Osteocyte (in vitro differentiated cells): ENCODE data around the gene PSMB7. TPM values are rescaled to one million over a fixed set of nuclear protein-coding genes. Genes with fewer than 3 reads are reported as not detected.

Source experiments
- DNase-seq: peaks from one replicate; pipeline ENCODE4 v3.0.0; 2021; ENCODE audit warnings: mixed read lengths; ENCODE audit not compliant: unreplicated experiment; ENCODE audit errors: extremely low spot score
- H3K27ac Mint-ChIP-seq: one replicate; pipeline ENCODE4 v1.8.0; 2021; ENCODE audit warnings: mild to moderate bottlenecking, mixed read lengths; ENCODE audit not compliant: unreplicated experiment
- H3K27me3 Mint-ChIP-seq: one replicate; pipeline ENCODE4 v1.8.0; 2021; ENCODE audit warnings: mixed read lengths; ENCODE audit not compliant: unreplicated experiment
- H3K36me3 Mint-ChIP-seq: one replicate; pipeline ENCODE4 v1.8.0; 2021; ENCODE audit warnings: mixed read lengths; ENCODE audit not compliant: unreplicated experiment
- H3K4me1 Mint-ChIP-seq: one replicate; pipeline ENCODE4 v1.8.0; 2021; ENCODE audit warnings: mixed read lengths; ENCODE audit not compliant: unreplicated experiment
- H3K4me3 Mint-ChIP-seq: one replicate; pipeline ENCODE4 v1.8.0; 2021; ENCODE audit warnings: mild to moderate bottlenecking, moderate library complexity, mixed read lengths; ENCODE audit not compliant: unreplicated experiment
- H3K9me3 Mint-ChIP-seq: one replicate; pipeline ENCODE4 v1.8.0; 2021; ENCODE audit warnings: mixed read lengths; ENCODE audit not compliant: unreplicated experiment
- CTCF ChIP-seq: fragments of 200-600 bp; sonication (generic); IDR thresholded peaks from 2 replicates; pipeline ENCODE4 v1.5.0; 2021; ENCODE audit warnings: antibody characterized with exemption, mild to moderate bottlenecking, moderate library complexity
- total RNA-seq: library from RNA; stranded (reverse); gene quantifications from 2 replicates; pipeline ENCODE4 v1.2.1, GENCODE V29; 2021

The PSMB7 gene
- total RNA-seq, 1 donor from 2014 or later, result 140 TPM

GRCh38 chr9:124365036-124365435 lies 50.2 kb downstream of the PSMB7 start:
- Mint-ChIP-seq H3K27me3 (no peaks in the 10 kb centered on the region), H3K27ac (no peak overlapping the region), H3K4me3 (no peak overlapping the region), H3K9me3 (no peaks in the 10 kb centered on the region), H3K4me1 (peaks cover 5% of the 10 kb centered on the region), H3K36me3 (peaks cover 15% of the 10 kb centered on the region)
- DNase-seq, result no peak
- TF ChIP-seq CTCF, result no peak

GRCh38 chr9:124364141-124364540 lies 51.1 kb downstream of the PSMB7 start:
- H3K4me1 Mint-ChIP-seq, result peaks cover 8% of the 10 kb centered on the region
- H3K9me3 Mint-ChIP-seq, result no peaks in the 10 kb centered on the region
- H3K4me3 Mint-ChIP-seq, result no peak overlapping the region
- DNase-seq, result no peak
- no peaks in the 10 kb centered on the region for H3K27me3 Mint-ChIP-seq
- no peak for TF ChIP-seq CTCF
- H3K27ac Mint-ChIP-seq, result no peak overlapping the region
- H3K36me3 Mint-ChIP-seq, result peaks cover 15% of the 10 kb centered on the region

GRCh38 chr9:124363326-124364096 lies 51.7 kb downstream of the PSMB7 start:
- peaks cover 8% of the 10 kb centered on the region for H3K4me1 Mint-ChIP-seq
- no peak for TF ChIP-seq CTCF
- no peaks in the 10 kb centered on the region for H3K27me3 Mint-ChIP-seq
- DNase-seq, result no peak
- peaks cover 15% of the 10 kb centered on the region for H3K36me3 Mint-ChIP-seq
- no peak overlapping the region for H3K4me3 Mint-ChIP-seq
- H3K9me3 Mint-ChIP-seq, result no peaks in the 10 kb centered on the region
- no peak overlapping the region for H3K27ac Mint-ChIP-seq

DNA sequence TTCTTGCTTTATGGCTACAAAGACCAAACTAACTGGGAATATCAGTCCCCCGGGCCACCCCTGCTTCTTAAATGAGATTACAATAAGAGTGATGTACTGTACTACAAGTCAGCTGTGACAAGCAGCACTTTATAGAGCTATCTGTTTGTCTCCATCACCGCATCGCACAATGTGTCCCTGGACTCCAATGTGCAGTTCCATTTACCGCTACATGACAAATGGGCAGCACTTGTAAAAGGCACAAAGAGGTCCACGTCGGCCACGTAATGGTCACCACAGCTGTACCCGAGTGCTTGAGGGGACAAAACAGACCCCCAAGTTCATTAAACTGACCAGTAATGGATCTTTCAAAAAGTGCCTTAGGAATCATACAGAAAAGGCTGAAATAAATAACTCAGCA lies 54.1 kb downstream of the PSMB7 start:
- Mint-ChIP-seq H3K27ac (no peak overlapping the region), H3K4me3 (no peak overlapping the region), H3K27me3 (no peaks in the 10 kb centered on the region), H3K9me3 (no peaks in the 10 kb centered on the region), H3K4me1 (peaks cover 3% of the 10 kb centered on the region), H3K36me3 (peaks cover 16% of the 10 kb centered on the region)
- TF ChIP-seq CTCF, result no peak
- DNase-seq, result no peak

- Mint-ChIP-seq H3K4me1 (peaks cover 3% of the 10 kb centered on the region), H3K36me3 (peaks cover 15% of the 10 kb centered on the region), H3K9me3 (no peaks in the 10 kb centered on the region), H3K27me3 (no peaks in the 10 kb centered on the region), H3K4me3 (no peak overlapping the region), H3K27ac (no peak overlapping the region)
- no peak for TF ChIP-seq CTCF
- no peak for DNase-seq
Observed at GRCh38 chr9:124359855-124360678, 55.2 kb downstream of the PSMB7 start.
